HuH-7.5 (cell line): ENCODE data around the gene ARHGAP18.

Experiments
- DNase-seq: peaks from one replicate; pipeline ENCODE4 v3.0.0; 2011; ENCODE audit warnings: low spot score

Gene ARHGAP18

GRCh38 chr6:129667621-129668020 is 42.4 kb downstream of the ARHGAP18 start:
- no peak for DNase-seq

DNA sequence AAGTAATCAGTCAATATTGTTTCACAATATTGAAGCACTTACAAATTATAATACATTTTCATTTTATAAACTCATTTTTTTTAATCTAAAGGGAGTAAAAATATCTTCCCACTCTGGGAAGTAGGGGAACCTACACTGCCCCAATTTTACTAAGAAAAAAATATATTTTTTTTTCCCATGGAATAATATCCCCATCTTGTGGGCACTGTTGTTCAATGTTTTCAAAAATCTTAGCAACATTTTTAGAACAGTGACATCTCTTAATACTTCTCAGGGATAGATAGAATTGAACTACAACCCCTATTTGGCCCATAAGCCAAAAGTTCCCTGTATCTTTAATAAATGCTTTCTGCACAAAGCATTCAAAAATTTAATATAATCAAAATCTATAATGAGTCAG is 42.9 kb downstream of the ARHGAP18 start:
- DNase-seq = no peak

- DNase-seq = no peak
These were observed 44.4 kb downstream of the ARHGAP18 start for GRCh38 chr6:129665555-129665954.

DNA sequence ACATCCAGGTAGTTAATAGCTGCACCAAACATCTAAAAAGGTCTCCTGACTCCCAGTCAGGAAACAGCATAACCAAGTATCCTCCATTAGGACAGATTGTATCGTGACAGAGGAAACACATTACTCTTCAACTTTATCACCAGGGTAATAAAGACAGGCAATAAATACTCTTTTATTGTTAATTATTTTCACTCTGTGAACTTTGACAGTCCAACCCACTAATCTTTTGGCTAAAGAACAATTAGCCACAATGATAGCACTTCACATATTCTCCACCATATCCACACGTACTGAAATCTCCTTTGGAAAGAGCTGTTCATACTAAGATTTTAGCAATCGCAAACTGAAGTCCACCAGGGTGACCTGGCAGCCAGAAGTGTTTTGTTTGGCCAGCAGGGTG is 46.4 kb downstream of the ARHGAP18 start:
- DNase-seq = no peak

DNA sequence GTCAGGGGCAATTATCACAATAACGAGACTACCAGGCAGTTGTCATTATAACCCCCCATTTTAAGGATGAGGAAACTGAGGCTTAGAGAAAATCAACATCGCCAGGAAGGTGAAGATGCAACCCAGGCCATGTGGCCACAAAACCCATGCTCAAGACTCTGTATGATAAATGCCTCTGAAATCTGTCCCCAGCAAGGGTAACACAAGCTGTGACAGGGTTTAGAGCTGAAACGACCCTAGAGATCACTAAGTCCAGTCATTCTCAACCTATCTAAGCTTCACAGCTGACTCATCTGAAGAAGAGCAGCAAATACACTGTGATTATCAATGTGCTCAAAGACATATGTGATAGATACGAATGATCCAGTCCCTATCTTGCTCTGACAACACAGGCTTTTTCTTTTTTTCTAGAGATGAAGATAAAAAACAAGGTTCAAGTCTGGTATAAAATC is 47.0 kb downstream of the ARHGAP18 start:
- no peak for DNase-seq

DNA sequence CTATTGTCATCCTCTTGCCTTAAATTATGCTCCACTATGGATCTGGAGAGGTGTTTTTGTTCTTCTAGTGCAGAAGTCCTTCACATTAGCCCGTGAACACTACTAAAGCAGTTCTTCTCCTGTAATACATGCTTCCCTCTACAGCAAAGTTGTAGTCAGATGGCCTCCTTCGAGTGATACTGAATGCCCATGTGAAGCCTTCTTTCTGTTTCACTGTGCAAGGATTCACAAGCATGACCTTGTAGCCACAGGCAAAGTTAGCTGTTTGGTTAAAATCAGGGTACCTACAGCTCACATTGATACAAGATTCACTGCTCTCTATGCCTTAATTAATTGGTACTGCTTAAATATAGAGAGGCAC is 47.6 kb downstream of the ARHGAP18 start:
- no peak for DNase-seq

GRCh38 chr6:129661536-129662405 is 48.2 kb downstream of the ARHGAP18 start:
- no peak for DNase-seq

GRCh38 chr6:129660346-129660676 is 49.7 kb downstream of the ARHGAP18 start:
- no peak for DNase-seq

DNA sequence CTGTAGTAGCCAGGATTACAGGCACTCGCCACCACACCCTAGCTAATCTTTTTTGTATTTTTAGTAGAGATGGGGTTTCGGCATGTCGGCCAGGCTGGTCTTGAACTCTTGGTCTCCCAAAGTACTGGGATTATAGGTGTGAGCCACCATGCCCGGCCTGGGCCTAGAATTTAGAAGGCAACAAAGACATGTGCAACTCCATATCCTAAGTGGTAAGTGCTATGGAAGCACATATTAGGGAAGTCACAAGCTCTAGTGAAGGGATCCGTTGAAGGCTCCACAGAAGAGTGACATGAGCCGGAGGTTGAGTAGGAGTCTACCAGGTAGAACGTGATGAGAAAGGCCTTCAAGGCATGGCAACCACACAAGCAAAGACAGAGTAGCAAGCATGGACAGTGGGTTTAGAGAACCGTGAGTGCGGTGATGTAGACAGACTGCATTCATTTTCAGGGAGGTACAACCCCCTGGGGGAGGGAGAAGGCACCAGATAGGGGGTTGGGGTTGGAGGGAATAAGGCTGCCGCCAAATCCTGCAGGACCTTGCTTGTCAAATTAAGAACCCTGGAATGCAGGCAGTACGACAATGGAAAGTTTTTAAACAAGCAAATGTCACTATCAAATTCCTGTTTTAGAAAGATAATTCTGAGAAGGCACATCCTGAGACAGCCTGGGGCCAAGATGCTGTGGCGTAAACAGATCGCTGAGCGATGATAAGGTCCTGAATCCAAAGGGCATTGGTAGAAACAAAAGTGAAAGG is 50.2 kb downstream of the ARHGAP18 start:
- no peak for DNase-seq

- DNase-seq = no peak
These were observed 50.8 kb downstream of the ARHGAP18 start for GRCh38 chr6:129659167-129659566.

DNA sequence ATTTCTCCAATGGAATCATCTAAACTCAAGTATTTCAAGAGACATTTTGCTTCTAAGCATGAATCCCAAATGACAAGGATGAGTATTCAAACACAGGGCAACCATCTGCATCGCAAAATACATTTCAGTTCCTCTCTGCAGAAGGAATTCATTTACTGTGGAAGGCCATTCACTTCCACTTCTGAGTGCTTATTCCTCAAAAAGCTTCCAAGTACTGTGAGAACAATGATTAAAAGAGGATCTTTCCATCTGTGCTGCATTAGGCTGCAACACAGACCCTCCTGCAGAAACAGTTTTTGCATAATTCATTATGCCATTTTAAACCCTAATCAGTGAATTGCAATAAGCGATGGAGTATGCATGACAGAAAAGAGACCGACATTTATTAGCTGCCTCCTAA is 52.5 kb downstream of the ARHGAP18 start:
- no peak for DNase-seq

DNA sequence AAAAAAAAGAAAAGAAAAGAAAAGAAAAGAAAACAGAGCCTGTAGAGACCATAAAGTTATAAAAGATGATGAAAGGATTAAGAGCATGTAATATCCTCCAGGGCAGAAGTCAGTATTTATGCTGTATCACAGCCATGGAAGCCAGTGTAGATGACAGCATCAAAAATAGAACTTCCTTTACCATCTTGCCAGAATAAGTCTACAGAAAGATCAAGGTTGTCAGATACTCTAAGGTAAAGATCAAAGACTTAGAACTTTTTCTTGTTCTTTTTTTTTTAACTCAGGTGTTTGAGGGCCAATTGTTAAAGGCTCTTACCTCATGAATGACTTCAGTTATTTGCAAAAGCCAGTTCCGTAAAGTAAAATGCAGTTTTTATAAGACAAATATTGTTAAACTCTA is 54.6 kb downstream of the ARHGAP18 start:
- no peak for DNase-seq

DNA sequence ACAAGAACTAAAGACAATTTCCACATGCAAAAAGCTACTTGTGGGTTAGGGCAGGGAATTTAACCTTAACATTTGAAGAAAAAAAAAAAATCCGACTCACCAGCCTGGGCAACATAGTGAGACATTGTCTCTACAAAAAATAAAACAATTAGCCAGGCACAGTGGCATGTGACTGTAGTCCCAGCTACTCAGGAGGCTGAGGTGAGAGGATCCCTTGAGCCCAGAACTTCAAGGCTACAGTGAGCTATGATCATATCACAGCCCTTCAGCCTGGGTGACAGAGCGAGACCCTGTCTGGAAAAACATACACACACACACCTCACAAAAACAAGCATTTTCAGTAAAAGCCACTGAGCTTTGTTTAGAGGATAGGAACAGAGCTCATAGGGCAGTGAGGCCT is 56.2 kb downstream of the ARHGAP18 start:
- no peak for DNase-seq

- DNase-seq = no peak
These were observed 56.7 kb downstream of the ARHGAP18 start for GRCh38 chr6:129653229-129653628.

GRCh38 chr6:129651291-129651691 is 58.7 kb downstream of the ARHGAP18 start:
- no peak for DNase-seq

- DNase-seq = no peak
These were observed 61.0 kb downstream of the ARHGAP18 start for GRCh38 chr6:129648819-129649491.

DNA sequence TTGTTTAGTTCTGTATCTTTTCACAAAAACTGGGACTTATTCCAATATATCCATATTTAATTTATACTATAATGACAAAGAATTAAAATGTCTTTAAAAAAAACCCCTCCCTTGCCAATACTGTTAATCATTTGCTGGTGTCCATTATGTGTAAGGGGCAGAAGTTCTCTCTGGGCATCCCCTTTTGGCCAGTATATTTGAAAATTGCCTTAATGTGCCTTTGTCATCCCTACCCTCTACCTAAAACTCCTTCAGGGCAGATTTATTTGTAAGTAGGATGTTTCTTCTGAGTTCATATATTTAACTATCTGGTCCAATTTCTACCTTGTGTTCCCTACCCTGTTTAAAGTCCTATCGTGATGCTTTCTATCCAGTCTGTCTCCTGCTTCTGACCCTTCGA is 62.9 kb downstream of the ARHGAP18 start:
- no peak for DNase-seq

GRCh38 chr6:129646642-129647041 is 63.3 kb downstream of the ARHGAP18 start:
- DNase-seq = no peak

GRCh38 chr6:129645830-129646579 is 64.0 kb downstream of the ARHGAP18 start:
- DNase-seq = no peak

DNA sequence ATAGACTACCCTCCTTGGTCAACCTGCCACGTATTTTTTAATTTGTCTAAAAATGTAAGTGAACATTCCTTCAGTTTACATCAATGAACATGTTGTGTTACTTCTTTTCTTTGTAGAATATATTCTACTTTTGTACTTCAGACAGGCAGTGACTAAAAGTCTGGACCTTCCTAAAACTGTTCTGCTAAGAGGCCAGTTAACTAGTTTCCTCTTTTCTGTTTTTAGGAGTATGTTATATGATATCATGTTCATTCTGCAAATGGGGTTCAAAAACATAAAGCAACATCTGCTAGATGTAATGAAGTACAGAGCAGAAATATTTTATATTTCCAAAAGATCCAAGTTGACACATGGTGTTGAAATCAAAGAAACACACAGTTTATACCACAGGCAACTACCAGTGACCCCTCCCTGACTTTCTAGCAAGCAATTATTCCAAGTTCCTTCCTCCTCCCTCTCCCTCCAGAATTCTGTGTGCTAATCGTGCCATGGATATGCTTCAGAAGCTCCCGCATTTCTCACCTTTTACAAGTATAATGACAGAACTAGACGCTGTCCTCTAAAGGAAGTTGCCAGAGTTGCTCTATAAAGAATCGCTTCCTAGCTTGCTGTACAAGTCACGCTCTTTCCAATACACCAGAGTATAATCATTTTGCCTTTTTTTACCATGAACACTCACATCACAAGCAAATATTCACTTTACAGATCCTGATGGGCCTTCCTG is 64.7 kb downstream of the ARHGAP18 start:
- DNase-seq = no peak

DNA sequence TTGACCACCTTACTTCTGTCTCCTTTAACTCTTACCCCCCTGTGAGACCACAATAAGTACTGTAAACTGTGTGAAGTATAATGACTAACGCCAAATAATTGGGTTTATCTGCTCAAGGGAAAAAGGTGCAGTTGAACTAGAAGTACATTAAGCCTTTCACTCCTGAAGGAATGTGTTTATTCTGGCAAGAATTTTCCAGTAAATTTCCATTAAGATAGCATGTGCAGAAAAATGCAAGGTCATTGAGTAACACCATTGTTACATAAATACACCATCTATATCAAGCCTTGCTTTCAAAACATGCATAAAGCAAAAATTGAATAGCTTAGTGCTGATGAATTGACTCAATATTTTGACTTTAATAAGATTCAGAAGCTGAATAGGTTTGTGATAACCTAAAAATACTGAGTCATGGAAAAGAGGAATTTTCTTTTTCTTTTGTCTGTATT is 65.4 kb downstream of the ARHGAP18 start:
- DNase-seq = no peak
